ENCODE results near the gene KRTAP10-11.

GRCh38 chr21:44639331-44639655 is 6.9 kb upstream of the KRTAP10-11 start:
- TF ChIP-seq CTCF (IDR thresholded peaks at IDR 0.05; ENCODE audit: borderline replicate concordance, extremely low read depth, low read length, poor library complexity, severe bottlenecking) = no peak
- TF ChIP-seq EZH2 (IDR thresholded peaks at IDR 0.05; ENCODE audit: borderline replicate concordance, low read depth, low read length, severe bottlenecking) = no peak

Measured in DND-41 (cell line).